ENCODE measurements around the gene KRT3. TPM values are rescaled to one million over a fixed set of nuclear protein-coding genes. Genes with fewer than 3 reads are reported as not detected.
"Not testable (repeated sequence)": the region's sequence is repeated elsewhere in the genome, so short reads cannot be mapped to it uniquely, and the experiment has no call there.

KRT3 gene
- total RNA-seq, 5 donors from 2014 or later (not counting 1 experiment from before 2014, with no cell fraction given): not detected

- no peak for DNase-seq
- CTCF ChIA-PET: no interaction called here
These were observed 43.4 kb downstream of the KRT3 start for GRCh38 chr12:52752516-52752915.

GRCh38 chr12:52751795-52752194 is 44.1 kb downstream of the KRT3 start:
- no peak overlapping the region for H3K27ac ChIP-seq (ENCODE audit: low read length)
- peaks cover 4 to 9% of the 10 kb centered on the region in 2 experiments for H3K4me1 ChIP-seq (ENCODE audit: control insufficient read depth in 1 of 2, extremely low read depth in 1 of 2, insufficient read depth in 2 of 2, low read length in 2 of 2)
- H3K27me3 ChIP-seq (replicated peaks in 1 of 2; ENCODE audit: control insufficient read depth in 2 of 2, extremely low read depth in 1 of 2, insufficient read depth in 2 of 2, low read length in 1 of 2): peaks cover 0 to 21% of the 10 kb centered on the region in 2 experiments
- no peaks in the 10 kb centered on the region for H3K36me3 ChIP-seq (ENCODE audit: control insufficient read depth in 2 of 2, extremely low read depth in 1 of 2, insufficient read depth in 1 of 2, low read length in 1 of 2)
- Mint-ChIP-seq H3K27ac (no peak overlapping the region), H3K4me1 (peaks cover 11 to 18% (median 12%) of the 10 kb centered on the region in 3 donors), H3K36me3 (no peaks in the 10 kb centered on the region), H3K4me3 (no peak overlapping the region), H3K9me3 (no peaks in the 10 kb centered on the region), H3K27me3 (peaks cover 3 to 7% of the 10 kb centered on the region in 2 donors)
- no peak for DNase-seq
- ChIA-PET POLR2A (no interaction called here), CTCF (no interaction called here)
- ATAC-seq (replicated peaks in 1 of 4): no peak
- H3K4me3 ChIP-seq (ENCODE audit: control insufficient read depth in 1 of 2, extremely low read depth in 1 of 2, low read length in 1 of 2): no peak overlapping the region
- H3K9me3 ChIP-seq: no peaks in the 10 kb centered on the region

More at GRCh38 chr12:52752516-52752915, 43.4 kb downstream of the KRT3 start:
- no peaks in the 10 kb centered on the region for H3K36me3 Mint-ChIP-seq
- WGBS (ENCODE audit: insufficient coverage): 89% methylated on average over 2 of the region's 2 CpGs
- H3K27ac Mint-ChIP-seq: no peak overlapping the region
- Histone ChIP-seq H3K27ac (ENCODE audit: low read length) (no peak overlapping the region), H3K9me3 (no peaks in the 10 kb centered on the region), H3K4me3 (ENCODE audit: control insufficient read depth in 1 of 2, extremely low read depth in 1 of 2, low read length in 1 of 2) (no peak overlapping the region), H3K27me3 (replicated peaks in 1 of 2; ENCODE audit: control insufficient read depth in 2 of 2, extremely low read depth in 1 of 2, insufficient read depth in 2 of 2, low read length in 1 of 2) (peaks cover 0 to 21% of the 10 kb centered on the region in 2 experiments), H3K4me1 (ENCODE audit: control insufficient read depth in 1 of 2, extremely low read depth in 1 of 2, insufficient read depth in 2 of 2, low read length in 2 of 2) (peaks cover 4 to 9% of the 10 kb centered on the region in 2 experiments), H3K36me3 (ENCODE audit: control insufficient read depth in 2 of 2, extremely low read depth in 1 of 2, insufficient read depth in 1 of 2, low read length in 1 of 2) (no peaks in the 10 kb centered on the region)
- no peak for ATAC-seq (replicated peaks in 1 of 4)
- H3K4me3 Mint-ChIP-seq: no peak overlapping the region
- H3K27me3 Mint-ChIP-seq: peaks cover 3 to 7% of the 10 kb centered on the region in 2 donors
- no peaks in the 10 kb centered on the region for H3K9me3 Mint-ChIP-seq
- peaks cover 11 to 18% (median 12%) of the 10 kb centered on the region in 3 donors for H3K4me1 Mint-ChIP-seq
- POLR2A ChIA-PET: no interaction called here

- H3K36me3 ChIP-seq (ENCODE audit: control insufficient read depth in 2 of 2, extremely low read depth in 1 of 2, insufficient read depth in 1 of 2, low read length in 1 of 2); CTCF ChIA-PET; H3K4me1 ChIP-seq (ENCODE audit: control insufficient read depth in 1 of 2, extremely low read depth in 1 of 2, insufficient read depth in 2 of 2, low read length in 2 of 2); H3K27ac ChIP-seq (ENCODE audit: low read length); POLR2A ChIA-PET; H3K9me3 ChIP-seq; H3K4me3 ChIP-seq (ENCODE audit: control insufficient read depth in 1 of 2, extremely low read depth in 1 of 2, low read length in 1 of 2); H3K9me3 Mint-ChIP-seq; DNase-seq; H3K4me3 Mint-ChIP-seq; ATAC-seq (replicated peaks in 1 of 4); H3K27ac Mint-ChIP-seq; H3K27me3 Mint-ChIP-seq; H3K36me3 Mint-ChIP-seq: not testable (repeated sequence)
- no CpG with 5 or more reads among the region's 3 CpGs for WGBS (ENCODE audit: insufficient coverage)
- peaks cover 11 to 18% (median 12%) of the 10 kb centered on the region in 3 donors for H3K4me1 Mint-ChIP-seq
- peaks cover 0 to 24% of the 10 kb centered on the region in 2 experiments for H3K27me3 ChIP-seq (replicated peaks in 1 of 2; ENCODE audit: control insufficient read depth in 2 of 2, extremely low read depth in 1 of 2, insufficient read depth in 2 of 2, low read length in 1 of 2)
These were observed 45.4 kb downstream of the KRT3 start for GRCh38 chr12:52750532-52750931.

- POLR2A ChIA-PET: no interaction called here
- H3K9me3 Mint-ChIP-seq: no peaks in the 10 kb centered on the region
- CTCF ChIA-PET: no interaction called here
These were observed 46.1 kb downstream of the KRT3 start for GRCh38 chr12:52749827-52750226.

GRCh38 chr12:52748578-52748977 is 47.3 kb downstream of the KRT3 start:
- Histone ChIP-seq H3K27ac (ENCODE audit: low read length) (no peak overlapping the region), H3K27me3 (replicated peaks in 1 of 2; ENCODE audit: control insufficient read depth in 2 of 2, extremely low read depth in 1 of 2, insufficient read depth in 2 of 2, low read length in 1 of 2) (peaks cover 0 to 13% of the 10 kb centered on the region in 2 experiments), H3K36me3 (ENCODE audit: control insufficient read depth in 2 of 2, extremely low read depth in 1 of 2, insufficient read depth in 1 of 2, low read length in 1 of 2) (no peaks in the 10 kb centered on the region), H3K4me3 (ENCODE audit: control insufficient read depth in 1 of 2, extremely low read depth in 1 of 2, low read length in 1 of 2) (no peak overlapping the region), H3K4me1 (ENCODE audit: control insufficient read depth in 1 of 2, extremely low read depth in 1 of 2, insufficient read depth in 2 of 2, low read length in 2 of 2) (peaks cover 4 to 9% of the 10 kb centered on the region in 2 experiments), H3K9me3 (no peaks in the 10 kb centered on the region)
- peaks cover 11 to 18% (median 12%) of the 10 kb centered on the region in 3 donors for H3K4me1 Mint-ChIP-seq
- WGBS (ENCODE audit: insufficient coverage): 9% methylated on average over 12 of the region's 14 CpGs
- DNase-seq: peak in 1 of 35 experiments; percentile 10
- H3K27ac Mint-ChIP-seq: no peak overlapping the region
- CTCF ChIA-PET: no interaction called here
- ATAC-seq (replicated peaks in 1 of 4): peak in 1 of 4 experiments; percentile 47
- peaks cover 2 to 7% of the 10 kb centered on the region in 2 donors for H3K27me3 Mint-ChIP-seq
- H3K4me3 Mint-ChIP-seq: no peak overlapping the region
- H3K36me3 Mint-ChIP-seq: no peaks in the 10 kb centered on the region
- no peaks in the 10 kb centered on the region for H3K9me3 Mint-ChIP-seq
- POLR2A ChIA-PET: no interaction called here

More at GRCh38 chr12:52749827-52750226, 46.1 kb downstream of the KRT3 start:
- Histone ChIP-seq H3K27ac (ENCODE audit: low read length) (no peak overlapping the region), H3K36me3 (ENCODE audit: control insufficient read depth in 2 of 2, extremely low read depth in 1 of 2, insufficient read depth in 1 of 2, low read length in 1 of 2) (no peaks in the 10 kb centered on the region), H3K4me3 (ENCODE audit: control insufficient read depth in 1 of 2, extremely low read depth in 1 of 2, low read length in 1 of 2) (no peak overlapping the region), H3K9me3 (no peaks in the 10 kb centered on the region), H3K27me3 (replicated peaks in 1 of 2; ENCODE audit: control insufficient read depth in 2 of 2, extremely low read depth in 1 of 2, insufficient read depth in 2 of 2, low read length in 1 of 2) (peaks cover 0 to 18% of the 10 kb centered on the region in 2 experiments), H3K4me1 (ENCODE audit: control insufficient read depth in 1 of 2, extremely low read depth in 1 of 2, insufficient read depth in 2 of 2, low read length in 2 of 2) (peaks cover 4 to 9% of the 10 kb centered on the region in 2 experiments)
- Mint-ChIP-seq H3K36me3 (no peaks in the 10 kb centered on the region), H3K27me3 (peaks cover 3% of the 10 kb centered on the region in 2 donors), H3K4me1 (peaks cover 11 to 18% (median 12%) of the 10 kb centered on the region in 3 donors), H3K27ac (no peak overlapping the region), H3K4me3 (no peak overlapping the region)
- ATAC-seq (replicated peaks in 1 of 4): no peak
- WGBS (ENCODE audit: insufficient coverage): 76% methylated on average over 2 of the region's 3 CpGs
- DNase-seq: no peak

- H3K36me3 Mint-ChIP-seq: no peaks in the 10 kb centered on the region
- H3K4me3 Mint-ChIP-seq: no peak overlapping the region
- peaks cover 5% of the 10 kb centered on the region in 2 donors for H3K27me3 Mint-ChIP-seq
- peaks cover 0 to 26% of the 10 kb centered on the region in 2 experiments for H3K27me3 ChIP-seq (replicated peaks in 1 of 2; ENCODE audit: control insufficient read depth in 2 of 2, extremely low read depth in 1 of 2, insufficient read depth in 2 of 2, low read length in 1 of 2)
- ChIA-PET CTCF (no interaction called here), POLR2A (interaction anchor here in 1 of 2 donors (0.5 kb wide), 1 partner anchor 1275 kb away, joined by 7 read pairs; no protein-coding TSS in a partner anchor)
- H3K4me1 Mint-ChIP-seq: peaks cover 11 to 18% (median 12%) of the 10 kb centered on the region in 3 donors
- no peaks in the 10 kb centered on the region for H3K9me3 ChIP-seq
- no peaks in the 10 kb centered on the region for H3K9me3 Mint-ChIP-seq
- no peak overlapping the region for H3K27ac Mint-ChIP-seq
- H3K27ac ChIP-seq (ENCODE audit: low read length): no peak overlapping the region
- DNase-seq: no peak
- H3K4me3 ChIP-seq (ENCODE audit: control insufficient read depth in 1 of 2, extremely low read depth in 1 of 2, low read length in 1 of 2): no peak overlapping the region
- peaks cover 4 to 9% of the 10 kb centered on the region in 2 experiments for H3K4me1 ChIP-seq (ENCODE audit: control insufficient read depth in 1 of 2, extremely low read depth in 1 of 2, insufficient read depth in 2 of 2, low read length in 2 of 2)
- ATAC-seq (replicated peaks in 1 of 4): no peak
- no CpG with 5 or more reads among the region's 5 CpGs for WGBS (ENCODE audit: insufficient coverage)
- H3K36me3 ChIP-seq (ENCODE audit: control insufficient read depth in 2 of 2, extremely low read depth in 1 of 2, insufficient read depth in 1 of 2, low read length in 1 of 2): no peaks in the 10 kb centered on the region
These were observed 50.4 kb downstream of the KRT3 start for GRCh38 chr12:52745554-52745953.

All from T-cell (primary cell).